ENCODE data around the gene FRMD5. TPM values are rescaled to one million over a fixed set of nuclear protein-coding genes. Genes with fewer than 3 reads are reported as not detected.

Gene FRMD5
- total RNA-seq, 4 donors from 2014 or later, result 0.13 to 0.37 (median 0.24) TPM; not detected in 1

DNA sequence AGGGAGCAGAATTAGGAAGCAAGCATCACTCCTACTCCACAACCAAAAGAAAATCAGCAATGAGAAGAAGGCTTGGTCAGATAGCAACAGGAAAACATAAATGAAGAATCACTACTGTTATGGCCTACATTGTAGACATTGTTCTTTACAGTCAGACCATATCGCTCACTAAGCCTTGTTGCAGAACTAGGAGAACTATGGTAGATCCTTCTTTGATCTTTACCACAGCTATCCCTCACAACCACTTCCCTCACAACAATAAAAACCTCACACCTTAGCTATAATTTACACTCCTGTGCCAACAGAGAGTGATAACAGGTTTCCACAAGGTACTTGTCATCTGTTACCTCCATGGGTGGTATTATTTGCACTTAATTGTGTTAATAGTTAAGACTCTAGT, 241.7 kb downstream of the FRMD5 start:
- ATAC-seq (ENCODE audit: low FRiP score) (no peak), DNase-seq (ENCODE audit: low spot score) (no peak)
- TF ChIP-seq, protein P1, sequence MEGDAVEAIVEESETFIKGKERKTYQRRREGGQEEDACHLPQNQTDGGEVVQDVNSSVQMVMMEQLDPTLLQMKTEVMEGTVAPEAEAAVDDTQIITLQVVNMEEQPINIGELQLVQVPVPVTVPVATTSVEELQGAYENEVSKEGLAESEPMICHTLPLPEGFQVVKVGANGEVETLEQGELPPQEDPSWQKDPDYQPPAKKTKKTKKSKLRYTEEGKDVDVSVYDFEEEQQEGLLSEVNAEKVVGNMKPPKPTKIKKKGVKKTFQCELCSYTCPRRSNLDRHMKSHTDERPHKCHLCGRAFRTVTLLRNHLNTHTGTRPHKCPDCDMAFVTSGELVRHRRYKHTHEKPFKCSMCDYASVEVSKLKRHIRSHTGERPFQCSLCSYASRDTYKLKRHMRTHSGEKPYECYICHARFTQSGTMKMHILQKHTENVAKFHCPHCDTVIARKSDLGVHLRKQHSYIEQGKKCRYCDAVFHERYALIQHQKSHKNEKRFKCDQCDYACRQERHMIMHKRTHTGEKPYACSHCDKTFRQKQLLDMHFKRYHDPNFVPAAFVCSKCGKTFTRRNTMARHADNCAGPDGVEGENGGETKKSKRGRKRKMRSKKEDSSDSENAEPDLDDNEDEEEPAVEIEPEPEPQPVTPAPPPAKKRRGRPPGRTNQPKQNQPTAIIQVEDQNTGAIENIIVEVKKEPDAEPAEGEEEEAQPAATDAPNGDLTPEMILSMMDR (IDR thresholded peaks at IDR 0.05), result no peak

GRCh38 chr15:43950531-43950930, 244.5 kb downstream of the FRMD5 start:
- no peak for ATAC-seq (ENCODE audit: low FRiP score)
- TF ChIP-seq, protein P1 (IDR thresholded peaks at IDR 0.05), result no peak

GRCh38 chr15:43948691-43949325, 246.3 kb downstream of the FRMD5 start:
- no peak for ATAC-seq (ENCODE audit: low FRiP score)
- TF ChIP-seq, protein P1 (IDR thresholded peaks at IDR 0.05), result no peak
- no peak for DNase-seq (ENCODE audit: low spot score)

More at GRCh38 chr15:43950531-43950930, 244.5 kb downstream of the FRMD5 start:
- no peak for DNase-seq (ENCODE audit: low spot score)

DNA sequence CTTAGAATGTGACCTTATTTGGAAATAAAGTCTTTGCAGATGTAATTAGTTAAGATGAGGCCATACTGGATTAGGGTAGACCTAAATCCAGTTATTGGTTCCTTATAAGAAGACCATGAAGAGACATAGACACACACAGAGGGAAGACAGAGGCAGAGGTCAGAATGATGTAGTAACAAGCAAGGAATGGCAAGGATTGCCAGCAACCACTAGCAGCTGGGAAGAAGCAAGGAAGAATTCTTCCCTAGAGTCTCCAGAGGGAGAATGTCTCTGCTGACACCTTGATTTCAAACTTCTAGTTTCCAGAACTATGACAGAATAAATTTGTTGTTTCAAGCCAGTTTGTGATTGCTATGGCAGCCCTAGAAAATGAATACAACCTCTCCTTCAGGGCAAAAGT, 251.6 kb downstream of the FRMD5 start:
- ATAC-seq (ENCODE audit: low FRiP score) (no peak), DNase-seq (ENCODE audit: low spot score) (no peak)
- TF ChIP-seq, protein P1 (IDR thresholded peaks at IDR 0.05), result no peak

- DNase-seq (ENCODE audit: low spot score) (no peak), ATAC-seq (ENCODE audit: low FRiP score) (no peak)
- TF ChIP-seq, protein P1 (IDR thresholded peaks at IDR 0.05), result no peak
These were observed 252.9 kb downstream of the FRMD5 start for GRCh38 chr15:43942194-43942593.

DNA sequence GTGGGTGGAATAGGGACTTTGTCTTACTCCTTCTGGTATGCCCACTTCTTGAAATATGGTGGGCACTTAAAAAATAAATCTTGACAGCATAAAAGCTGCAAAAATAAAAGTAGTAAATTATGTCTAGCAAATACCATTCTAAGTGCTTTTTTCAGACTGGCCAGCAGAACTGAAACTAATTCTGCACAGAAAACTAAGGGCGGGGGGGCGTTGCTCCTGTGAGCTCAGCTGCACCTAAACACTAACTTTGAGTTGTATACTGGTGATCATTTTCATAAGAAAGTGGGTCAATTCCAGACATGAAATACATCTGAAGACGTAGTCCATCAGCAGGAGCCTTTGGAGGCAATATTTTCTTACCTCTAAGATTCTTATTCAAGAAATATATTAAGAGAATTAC, 253.5 kb downstream of the FRMD5 start:
- DNase-seq (ENCODE audit: low spot score) (no peak), ATAC-seq (ENCODE audit: low FRiP score) (no peak)
- TF ChIP-seq, protein P1 (IDR thresholded peaks at IDR 0.05), result no peak

DNA sequence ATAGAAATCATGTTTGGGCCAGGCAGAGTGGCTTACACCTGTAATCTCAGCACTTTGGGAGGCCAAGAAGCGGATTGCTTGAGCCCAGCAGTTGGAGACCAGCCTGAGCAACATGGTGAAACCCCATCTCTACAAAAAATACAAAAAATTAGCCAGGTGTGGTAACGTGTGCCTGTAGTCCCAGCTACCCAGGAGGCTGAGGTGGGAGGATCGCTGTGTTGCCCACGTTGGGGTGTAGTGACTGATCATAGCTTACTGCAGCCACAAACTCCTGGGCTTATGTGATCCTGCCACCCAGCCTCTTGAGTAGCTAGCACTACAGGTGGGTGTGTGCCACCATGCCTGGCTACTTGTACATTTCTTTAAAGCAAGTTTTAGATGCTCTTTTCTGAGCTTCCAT, 254.0 kb downstream of the FRMD5 start:
- TF ChIP-seq, protein P1 (IDR thresholded peaks at IDR 0.05), result no peak
- DNase-seq (ENCODE audit: low spot score) (no peak), ATAC-seq (ENCODE audit: low FRiP score) (no peak)

All from omental fat pad (tissue), 4 donors.